Activated naive CD8-positive, alpha-beta T cell treated with anti-CD3 and anti-CD28 coated beads, Interleukin-2, amount 50 U/mL, for 24 hours (primary cell): Measurements from ENCODE around the gene TSSK2.

ENCODE experiments used
- ATAC-seq: fragments of 150-1000 bp; cut with Tn5 transposase; one replicate; pipeline ENCODE4 v1.10.0; 2021
- DNase-seq: peaks from one replicate; pipeline ENCODE4 v3.0.0; 2021
- H3K27ac Mint-ChIP-seq: one replicate; pipeline ENCODE4 v1.8.0; 2021; ENCODE audit warnings: mild to moderate bottlenecking, mixed read lengths
- H3K27me3 Mint-ChIP-seq: one replicate; pipeline ENCODE4 v1.8.0; 2021; ENCODE audit warnings: mixed read lengths
- H3K36me3 Mint-ChIP-seq: one replicate; pipeline ENCODE4 v1.8.0; 2021; ENCODE audit warnings: low read depth, mixed read lengths
- H3K4me1 Mint-ChIP-seq: one replicate; pipeline ENCODE4 v1.8.0; 2021; ENCODE audit warnings: mixed read lengths
- H3K4me3 Mint-ChIP-seq: one replicate; pipeline ENCODE4 v1.8.0; 2021; ENCODE audit warnings: mild to moderate bottlenecking, moderate library complexity, mixed read lengths
- H3K9me3 Mint-ChIP-seq: one replicate; pipeline ENCODE4 v1.8.0; 2021; ENCODE audit warnings: mixed read lengths

TSSK2 gene

GRCh38 chr22:19173047-19174035 is 42.2 kb downstream of the TSSK2 start:
- Mint-ChIP-seq H3K4me3 (peak overlapping the region; percentile 99), H3K4me1 (peaks cover 42% of the 10 kb centered on the region)
- no peak for DNase-seq

GRCh38 chr22:19174106-19175025 is 43.3 kb downstream of the TSSK2 start:
- Mint-ChIP-seq H3K36me3 (peaks cover 9% of the 10 kb centered on the region), H3K9me3 (no peaks in the 10 kb centered on the region), H3K27me3 (peaks cover 8% of the 10 kb centered on the region), H3K27ac (no peak overlapping the region), H3K4me1 (peaks cover 42% of the 10 kb centered on the region), H3K4me3 (peak overlapping the region; percentile 99)
- DNase-seq (no peak), ATAC-seq (no peak)

More at GRCh38 chr22:19173047-19174035, 42.2 kb downstream of the TSSK2 start:
- Mint-ChIP-seq H3K36me3 (peaks cover 9% of the 10 kb centered on the region), H3K27ac (peak overlapping the region; percentile 97), H3K27me3 (peaks cover 17% of the 10 kb centered on the region), H3K9me3 (no peaks in the 10 kb centered on the region)
- no peak for ATAC-seq

- ATAC-seq (no peak), DNase-seq (no peak)
- H3K36me3 Mint-ChIP-seq, result peaks cover 9% of the 10 kb centered on the region
- H3K9me3 Mint-ChIP-seq, result no peaks in the 10 kb centered on the region
- no peak overlapping the region for H3K4me3 Mint-ChIP-seq
- peaks cover 7% of the 10 kb centered on the region for H3K27me3 Mint-ChIP-seq
- peaks cover 43% of the 10 kb centered on the region for H3K4me1 Mint-ChIP-seq
- H3K27ac Mint-ChIP-seq, result no peak overlapping the region
These were observed 44.0 kb downstream of the TSSK2 start for GRCh38 chr22:19175026-19175601.

- ATAC-seq (no peak), DNase-seq (no peak)
- Mint-ChIP-seq H3K36me3 (peaks cover 9% of the 10 kb centered on the region), H3K27ac (peak overlapping the region; percentile 35), H3K4me1 (peaks cover 38% of the 10 kb centered on the region), H3K4me3 (no peak overlapping the region), H3K27me3 (peaks cover 3% of the 10 kb centered on the region), H3K9me3 (no peaks in the 10 kb centered on the region)
These were observed 44.6 kb downstream of the TSSK2 start for GRCh38 chr22:19175602-19176174.

- H3K4me3 Mint-ChIP-seq, result peak overlapping the region; percentile 24
- H3K27ac Mint-ChIP-seq, result peak overlapping the region; percentile 35
- DNase-seq (no peak), ATAC-seq (no peak)
- peaks cover 9% of the 10 kb centered on the region for H3K36me3 Mint-ChIP-seq
- no peaks in the 10 kb centered on the region for H3K9me3 Mint-ChIP-seq
- no peaks in the 10 kb centered on the region for H3K27me3 Mint-ChIP-seq
- peaks cover 38% of the 10 kb centered on the region for H3K4me1 Mint-ChIP-seq
These were observed 45.1 kb downstream of the TSSK2 start for GRCh38 chr22:19176175-19176643.

GRCh38 chr22:19176732-19177131 is 45.6 kb downstream of the TSSK2 start:
- Mint-ChIP-seq H3K4me3 (peak overlapping the region; percentile 24), H3K4me1 (peaks cover 42% of the 10 kb centered on the region), H3K36me3 (peaks cover 9% of the 10 kb centered on the region), H3K27ac (no peak overlapping the region), H3K27me3 (no peaks in the 10 kb centered on the region), H3K9me3 (no peaks in the 10 kb centered on the region)
- no peak for DNase-seq
- no peak for ATAC-seq

- peaks cover 6% of the 10 kb centered on the region for H3K36me3 Mint-ChIP-seq
- DNase-seq (no peak), ATAC-seq (no peak)
- peak overlapping the region; percentile 71 for H3K4me3 Mint-ChIP-seq
- H3K4me1 Mint-ChIP-seq, result peaks cover 45% of the 10 kb centered on the region
- no peaks in the 10 kb centered on the region for H3K27me3 Mint-ChIP-seq
- H3K27ac Mint-ChIP-seq, result no peak overlapping the region
- H3K9me3 Mint-ChIP-seq, result no peaks in the 10 kb centered on the region
These were observed 46.3 kb downstream of the TSSK2 start for GRCh38 chr22:19177164-19178064.

GRCh38 chr22:19178065-19178656 is 47.1 kb downstream of the TSSK2 start:
- no peaks in the 10 kb centered on the region for H3K9me3 Mint-ChIP-seq
- ATAC-seq (peak; percentile 34), DNase-seq (peak; percentile 53)
- H3K4me3 Mint-ChIP-seq, result peak overlapping the region; percentile 38
- peaks cover 41% of the 10 kb centered on the region for H3K4me1 Mint-ChIP-seq
- H3K27me3 Mint-ChIP-seq, result no peaks in the 10 kb centered on the region
- H3K36me3 Mint-ChIP-seq, result peaks cover 1% of the 10 kb centered on the region
- H3K27ac Mint-ChIP-seq, result no peak overlapping the region

- Mint-ChIP-seq H3K4me1 (peaks cover 34% of the 10 kb centered on the region), H3K36me3 (peaks cover 1% of the 10 kb centered on the region), H3K4me3 (peak within 1 kb of the TSS; percentile 79), H3K27me3 (no peaks in the 10 kb centered on the region), H3K27ac (peak within 1 kb of the TSS; percentile 59), H3K9me3 (no peaks in the 10 kb centered on the region)
- DNase-seq, result peak; percentile 92
- ATAC-seq, result peak; percentile 76
These were observed 47.8 kb downstream of the TSSK2 start, which contains the start of gene SLC25A1 for GRCh38 chr22:19178657-19179496. Gene SLC25A1, minus strand, starts transcription at chr22:19178736. Its CDS starts 63 bp downstream, at chr22:19178673.

GRCh38 chr22:19179497-19180048 is 48.5 kb downstream of the TSSK2 start:
- no peaks in the 10 kb centered on the region for H3K27me3 Mint-ChIP-seq
- H3K4me1 Mint-ChIP-seq, result peaks cover 28% of the 10 kb centered on the region
- DNase-seq, result peak; percentile 59
- ATAC-seq, result peak; percentile 31
- H3K9me3 Mint-ChIP-seq, result no peaks in the 10 kb centered on the region
- peak overlapping the region; percentile 79 for H3K4me3 Mint-ChIP-seq
- peak overlapping the region; percentile 59 for H3K27ac Mint-ChIP-seq
- peaks cover 1% of the 10 kb centered on the region for H3K36me3 Mint-ChIP-seq

- Mint-ChIP-seq H3K9me3 (no peaks in the 10 kb centered on the region), H3K36me3 (peaks cover 1% of the 10 kb centered on the region), H3K27me3 (no peaks in the 10 kb centered on the region), H3K27ac (no peak overlapping the region), H3K4me3 (no peak overlapping the region), H3K4me1 (peaks cover 27% of the 10 kb centered on the region)
- DNase-seq (no peak), ATAC-seq (no peak)
These were observed 49.1 kb downstream of the TSSK2 start for GRCh38 chr22:19180234-19180633.
